NB4 (cell line): ENCODE measurements around the gene HLCS.

Source experiments
- DNase-seq: peaks from one replicate; pipeline ENCODE4 v3.0.0; 2010; ENCODE audit warnings: low read depth
- H3K4me3 ChIP-seq: one replicate; pipeline ENCODE4 v1.5.1; 2011; ENCODE audit warnings: mild to moderate bottlenecking, low read depth, low read length, moderate library complexity
- CTCF ChIP-seq: IDR thresholded peaks from one replicate; pipeline ENCODE4 v1.5.1; 2012; ENCODE audit warnings: low read depth, low read length
- MAX ChIP-seq: IDR thresholded peaks from 2 replicates; pipeline ENCODE4 v1.6.1; 2011; ENCODE audit warnings: low read depth, low read length
- MYC ChIP-seq: IDR thresholded peaks from 2 replicates; pipeline ENCODE4 v1.6.1; 2011; ENCODE audit warnings: low read depth, low read length
- POLR2A ChIP-seq: IDR thresholded peaks from 2 replicates; pipeline ENCODE4 v1.6.1; 2011; ENCODE audit warnings: mild to moderate bottlenecking; ENCODE audit not compliant: insufficient read length; ENCODE audit errors: extremely low read depth

The HLCS gene

GRCh38 chr21:36981977-36982700 is 15.7 kb upstream of the HLCS start:
- no peak for TF ChIP-seq MYC
- TF ChIP-seq MAX = no peak
- no peak for TF ChIP-seq CTCF
- no peak for TF ChIP-seq POLR2A
- no peak for DNase-seq
- no peak overlapping the region for H3K4me3 ChIP-seq

GRCh38 chr21:36981049-36981391 is 14.6 kb upstream of the HLCS start:
- no peak for DNase-seq
- TF ChIP-seq MYC = no peak
- no peak for TF ChIP-seq MAX
- TF ChIP-seq POLR2A = no peak
- no peak for TF ChIP-seq CTCF

GRCh38 chr21:36980280-36981048 is 14.0 kb upstream of the HLCS start:
- no peak for DNase-seq
- TF ChIP-seq MAX (no peak), POLR2A (no peak), MYC (no peak)
- H3K4me3 ChIP-seq = no peak overlapping the region

More at GRCh38 chr21:36981049-36981391, 14.6 kb upstream of the HLCS start:
- no peak overlapping the region for H3K4me3 ChIP-seq

GRCh38 chr21:36976882-36977651 is 10.6 kb upstream of the HLCS start:
- peak; percentile 72 for DNase-seq
- peak; percentile 46 for TF ChIP-seq CTCF
- TF ChIP-seq MYC = no peak
- no peak overlapping the region for H3K4me3 ChIP-seq

- no peak overlapping the region for H3K4me3 ChIP-seq
- TF ChIP-seq POLR2A = no peak
- TF ChIP-seq MYC = no peak
- TF ChIP-seq MAX = no peak
- no peak for TF ChIP-seq CTCF
- no peak for DNase-seq
Observed at GRCh38 chr21:36976228-36976861, 9.9 kb upstream of the HLCS start.
